COLO829 (cell line): ENCODE measurements around the gene CLIC4.

Source experiments
- DNase-seq: peaks from one replicate; pipeline ENCODE4 v3.0.0; 2012; ENCODE audit warnings: low spot score

Gene CLIC4

DNA sequence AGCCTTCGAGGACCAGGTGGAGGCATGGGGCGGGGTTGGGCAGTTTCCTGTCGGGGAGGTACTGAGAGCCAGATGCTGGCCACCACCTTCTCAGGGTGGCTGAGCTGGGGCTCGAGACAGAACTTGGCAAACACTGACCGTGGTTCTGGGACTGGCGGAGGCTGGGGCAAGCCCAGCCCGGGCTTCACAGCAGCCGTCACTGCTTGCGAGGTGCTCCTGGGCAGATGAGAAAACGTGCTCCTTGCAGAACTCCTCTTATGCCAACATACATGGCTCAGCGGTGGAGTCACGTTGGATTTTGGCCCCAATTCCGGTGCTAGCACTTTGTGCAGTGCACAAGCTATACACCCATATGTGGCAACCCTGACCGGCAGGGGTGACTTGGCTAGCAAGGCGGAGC, 115.6 kb downstream of the CLIC4 start:
- no peak for DNase-seq

DNA sequence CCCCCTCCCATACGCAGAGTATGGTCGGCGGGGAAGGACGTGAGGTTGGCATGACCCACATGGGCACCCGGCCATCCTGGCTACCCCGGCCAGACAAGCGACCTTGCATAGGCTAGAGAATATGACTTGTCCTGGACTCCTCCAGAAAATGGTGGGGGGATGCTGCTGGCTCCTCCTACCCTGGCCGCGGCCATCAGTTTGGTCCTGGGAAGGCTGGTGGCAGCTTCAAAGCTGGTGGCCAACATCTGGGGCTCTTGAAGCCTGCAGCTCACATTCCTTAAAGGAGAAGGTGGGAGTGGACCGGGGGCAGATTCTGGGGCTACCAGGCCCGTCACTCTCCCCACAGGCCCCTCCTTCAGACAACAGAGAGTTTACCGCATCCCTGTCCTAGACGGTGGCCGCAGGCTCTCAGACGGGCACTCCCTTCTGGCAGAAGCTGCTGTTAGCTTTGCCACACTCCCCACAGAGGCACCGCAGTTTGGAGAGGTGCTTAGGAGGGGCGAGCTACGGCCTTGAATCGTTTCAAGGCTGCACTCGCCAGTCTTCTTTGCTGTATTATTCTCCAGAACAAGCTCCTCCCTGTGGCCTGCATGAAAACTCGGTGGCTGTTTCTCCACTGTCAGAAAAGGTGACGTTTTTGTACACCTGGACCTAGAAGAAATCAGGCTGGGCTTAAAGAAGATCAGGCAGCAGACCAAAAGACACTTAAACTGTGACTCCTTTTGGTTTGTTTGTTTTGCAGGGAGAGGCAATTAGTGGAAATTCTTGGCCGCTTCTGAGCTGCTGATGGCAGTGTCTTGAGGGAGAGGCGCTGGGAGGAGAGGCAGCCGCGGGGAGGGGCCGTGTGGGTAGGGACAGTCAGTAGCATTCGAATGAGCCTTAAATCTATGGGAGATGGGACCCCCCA, 116.8 kb downstream of the CLIC4 start:
- DNase-seq: no peak

DNA sequence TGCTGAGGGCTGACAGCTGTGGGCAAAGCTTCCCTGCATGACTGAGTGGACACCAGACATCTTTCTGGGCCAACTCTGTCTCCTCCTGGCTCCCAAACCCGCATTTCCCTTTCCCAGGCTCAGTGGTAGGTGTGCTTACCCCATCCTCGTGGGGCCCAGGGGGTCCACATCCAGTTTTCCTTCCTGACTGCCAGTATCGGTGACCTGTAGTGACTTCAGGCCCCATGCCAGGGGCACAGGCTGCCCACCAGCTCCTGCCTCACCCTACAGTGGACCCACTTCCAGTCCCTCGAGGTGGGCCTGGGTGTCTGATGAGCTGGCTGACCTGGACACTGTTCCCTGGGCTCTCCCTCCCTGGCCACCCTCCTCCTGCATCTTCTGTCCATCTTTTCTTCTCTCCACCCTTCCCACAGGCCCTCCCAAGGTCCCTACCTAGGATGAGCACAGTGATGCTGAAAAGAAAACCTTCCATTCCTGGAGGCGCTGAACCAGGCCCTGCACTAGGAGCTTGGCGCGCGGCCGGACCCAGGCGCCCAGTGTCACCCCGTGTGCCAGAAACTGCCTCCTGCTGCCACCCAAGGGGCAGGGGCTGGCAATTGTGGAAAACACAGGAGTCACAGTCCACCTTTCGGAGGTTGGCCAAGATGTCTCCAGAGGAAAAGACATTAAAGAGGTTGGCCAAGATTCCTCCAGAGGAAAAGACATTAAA, 117.7 kb downstream of the CLIC4 start:
- no peak for DNase-seq

DNA sequence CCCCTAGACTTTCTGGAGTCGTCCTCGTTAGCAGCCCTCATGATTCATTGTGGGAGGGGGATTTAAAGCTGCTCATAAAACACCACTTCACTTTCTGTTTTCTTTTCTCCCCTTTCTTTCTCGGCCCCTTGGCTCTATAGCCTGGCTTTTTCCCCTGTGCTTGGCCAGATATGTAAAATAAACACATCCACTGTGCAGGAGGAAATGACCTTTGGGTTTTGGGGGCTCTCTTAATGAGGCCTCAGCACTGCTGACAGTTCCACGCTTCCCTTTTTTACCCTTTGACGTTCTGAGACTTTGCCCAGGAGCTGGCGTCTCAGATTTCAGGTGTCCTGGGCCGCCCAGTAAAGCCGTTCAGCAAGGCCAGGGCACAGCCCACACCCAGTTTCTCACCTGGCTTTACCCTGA, 119.1 kb downstream of the CLIC4 start:
- no peak for DNase-seq

DNA sequence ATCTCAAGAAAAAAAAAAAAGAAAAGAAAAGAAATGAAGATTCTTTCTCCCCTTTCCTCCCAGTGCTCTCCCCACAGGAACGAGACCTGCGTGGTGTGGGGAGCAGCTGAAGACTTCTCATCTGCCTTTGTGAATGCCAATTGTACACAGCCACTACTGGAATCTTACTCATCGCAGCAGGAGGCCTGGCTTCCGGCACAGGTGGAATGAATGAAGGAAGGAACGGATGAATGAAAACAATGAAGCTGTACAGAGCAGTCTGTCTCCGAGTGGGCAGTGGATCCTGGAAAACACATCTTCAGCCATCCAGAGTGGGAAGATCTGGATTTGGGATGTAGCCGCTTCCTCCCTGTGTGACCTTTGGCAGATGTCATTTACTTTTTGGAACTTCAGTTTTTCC, 119.9 kb downstream of the CLIC4 start:
- no peak for DNase-seq

DNA sequence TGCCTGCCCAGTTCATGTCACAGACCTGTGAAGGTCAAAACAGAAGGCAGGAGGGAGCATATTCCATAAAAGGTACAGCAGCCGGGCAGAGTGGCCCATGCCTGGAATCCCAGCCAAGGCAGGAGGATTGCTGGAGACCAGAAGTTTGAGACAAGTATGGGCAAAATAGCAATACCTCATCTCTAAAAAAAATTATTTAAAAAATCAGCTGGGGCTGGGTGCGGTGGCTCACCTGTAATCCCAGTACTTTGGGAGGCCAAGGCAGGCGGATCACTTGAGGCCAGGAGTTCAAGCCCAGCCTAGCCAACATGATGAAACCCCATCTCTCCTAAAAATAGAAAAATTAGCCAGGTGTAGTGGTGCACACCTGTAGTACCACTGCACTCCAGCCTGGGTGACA, 120.3 kb downstream of the CLIC4 start:
- DNase-seq: no peak

DNA sequence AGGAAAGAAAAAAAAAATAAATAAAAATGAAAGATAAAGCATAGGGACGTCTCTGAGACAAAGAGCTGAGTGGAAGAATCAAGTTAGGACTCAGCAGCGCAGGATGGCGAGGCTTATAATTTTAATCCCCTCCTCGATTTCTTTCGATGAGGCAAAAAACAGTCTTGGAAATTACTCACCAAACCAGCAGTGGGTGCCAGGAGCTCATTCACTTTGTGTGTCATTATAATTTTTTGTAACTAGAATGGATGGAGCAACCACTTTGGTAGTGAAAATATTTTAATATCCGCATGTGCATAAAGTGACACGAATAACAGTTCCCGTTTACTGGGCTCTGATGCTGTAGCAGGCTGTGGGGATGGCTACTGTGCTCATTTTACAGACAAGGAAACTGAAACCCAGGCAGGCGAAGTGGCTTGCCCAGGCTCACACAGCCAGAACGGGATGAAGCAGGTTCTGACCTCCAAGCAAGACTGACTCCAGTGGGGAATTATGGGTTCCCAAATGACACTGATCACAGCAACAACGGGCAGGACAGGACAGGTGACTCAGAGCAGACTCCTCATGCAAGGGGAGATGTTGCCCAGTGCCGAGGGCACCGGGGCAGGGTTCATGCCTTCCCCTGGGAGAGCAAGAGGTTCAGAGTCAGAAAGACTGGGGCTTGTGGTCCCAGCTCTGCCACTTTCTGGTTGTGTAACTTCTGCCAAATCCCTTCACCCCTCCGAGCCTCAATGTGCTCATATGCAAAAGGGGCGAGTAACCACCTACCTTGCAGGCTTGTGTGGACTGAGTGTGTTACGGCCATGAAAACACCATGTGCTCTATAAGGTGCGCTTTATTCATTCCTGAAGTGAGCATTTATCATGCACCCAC, 121.2 kb downstream of the CLIC4 start:
- DNase-seq: no peak

DNA sequence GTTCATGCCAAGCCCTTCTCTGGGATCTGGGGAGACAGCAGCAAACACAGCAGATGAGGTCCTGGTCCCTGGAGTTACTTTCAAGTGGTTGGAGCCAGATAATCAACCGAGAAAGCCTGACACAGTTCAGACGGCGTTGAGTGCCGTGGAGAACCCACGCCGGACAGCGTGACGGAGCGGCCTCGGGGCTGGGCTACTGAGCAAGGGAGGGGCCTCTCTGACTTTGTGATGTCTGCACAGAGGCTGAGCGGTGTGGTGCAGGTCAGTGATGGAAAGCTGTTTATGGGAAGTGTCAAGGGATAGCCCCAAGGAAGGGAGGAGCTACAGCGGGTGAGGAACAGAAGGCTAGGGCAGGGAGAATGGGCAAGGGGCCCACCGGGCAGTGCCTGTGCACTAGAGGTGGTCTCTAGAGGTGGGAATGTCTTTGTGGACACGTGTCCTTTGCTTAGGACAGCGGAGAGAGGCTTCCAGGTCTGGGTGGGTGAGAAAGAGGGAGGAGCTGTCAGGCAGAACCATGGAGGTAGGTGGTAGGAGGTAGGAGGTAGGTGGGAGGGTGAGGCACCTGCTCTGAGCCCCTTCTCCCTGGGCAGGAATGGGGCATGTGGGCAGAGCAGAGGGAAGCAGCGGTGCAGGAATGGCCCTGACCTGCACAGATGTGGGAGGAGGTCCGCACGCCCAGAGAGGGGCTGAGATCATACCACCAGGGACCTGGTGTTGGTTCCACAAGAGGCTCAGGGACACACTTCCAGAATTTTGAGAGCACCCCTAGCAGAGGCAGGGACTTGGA, 122.0 kb downstream of the CLIC4 start:
- DNase-seq: no peak

DNA sequence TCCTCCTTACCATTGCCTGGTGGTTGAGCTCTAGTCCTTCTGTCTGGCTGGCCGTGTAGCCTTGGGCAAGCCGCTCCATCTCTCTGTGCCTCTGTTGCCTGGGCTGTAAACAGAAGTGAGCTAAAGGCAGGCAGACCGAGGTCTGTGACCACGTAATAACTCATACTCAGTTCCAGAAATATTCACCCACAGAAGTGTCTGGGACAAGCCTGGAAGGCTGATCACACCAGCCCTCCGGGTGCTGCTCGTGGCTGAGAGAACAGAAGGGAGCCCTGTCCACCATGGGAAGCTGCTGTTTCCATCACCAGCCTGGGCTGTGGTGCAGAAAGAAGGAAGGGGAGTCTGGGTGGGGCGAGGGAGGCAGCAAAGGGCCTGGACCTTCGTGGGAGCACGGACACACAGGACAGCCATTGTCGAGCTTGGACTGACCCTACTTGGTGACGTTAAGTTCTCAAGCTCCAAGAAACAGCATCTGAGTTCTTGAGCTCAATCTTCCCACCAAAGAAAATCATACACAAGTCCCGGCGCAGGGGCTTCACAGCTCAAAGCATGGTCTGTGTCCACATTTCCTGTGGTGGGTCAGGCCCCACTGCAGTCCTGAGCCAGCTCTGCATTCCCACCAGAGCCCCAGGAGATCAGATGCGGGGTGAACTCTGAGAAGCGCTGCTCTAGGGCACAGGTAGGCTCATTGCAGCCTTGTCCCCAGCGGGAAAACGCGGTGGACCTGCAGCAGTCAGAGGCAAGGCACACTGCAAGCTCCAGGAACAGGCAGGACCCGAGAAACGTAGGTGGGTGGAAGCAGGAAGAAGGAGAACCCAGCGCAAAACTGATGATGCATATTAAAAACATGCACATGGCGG, 123.0 kb downstream of the CLIC4 start:
- DNase-seq: no peak

DNA sequence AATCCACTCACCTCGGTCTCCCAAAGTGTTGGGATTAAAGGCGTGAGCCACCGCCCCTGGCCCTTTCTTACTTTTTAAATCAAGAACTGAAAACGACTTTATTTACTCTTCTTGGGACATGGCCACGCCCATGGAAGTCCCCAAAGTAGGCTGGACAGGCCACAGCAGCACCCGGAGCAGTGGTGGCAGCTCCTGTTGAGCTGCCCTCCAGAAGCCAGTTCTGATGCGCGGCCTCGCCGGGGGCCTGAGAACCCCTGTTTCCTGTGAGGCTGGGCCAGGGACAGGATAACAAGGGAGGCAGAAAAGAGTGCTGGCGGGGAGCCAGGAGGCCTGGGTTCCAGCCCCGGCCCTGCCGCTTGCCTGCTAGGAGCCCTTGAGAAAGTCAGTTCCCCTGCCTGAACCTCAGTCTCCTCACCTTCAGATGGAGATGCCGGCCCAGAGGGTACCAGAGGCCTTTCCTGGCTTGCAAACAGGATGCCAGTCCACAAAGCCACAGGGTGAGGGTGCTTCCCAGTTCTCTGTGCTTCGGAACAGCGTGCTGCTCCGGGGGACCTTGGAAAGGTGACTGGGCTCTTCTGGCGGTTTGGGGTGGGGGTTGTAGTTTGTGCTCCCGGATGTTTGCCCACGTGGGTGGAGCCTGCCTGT, 125.4 kb downstream of the CLIC4 start:
- DNase-seq: no peak

DNA sequence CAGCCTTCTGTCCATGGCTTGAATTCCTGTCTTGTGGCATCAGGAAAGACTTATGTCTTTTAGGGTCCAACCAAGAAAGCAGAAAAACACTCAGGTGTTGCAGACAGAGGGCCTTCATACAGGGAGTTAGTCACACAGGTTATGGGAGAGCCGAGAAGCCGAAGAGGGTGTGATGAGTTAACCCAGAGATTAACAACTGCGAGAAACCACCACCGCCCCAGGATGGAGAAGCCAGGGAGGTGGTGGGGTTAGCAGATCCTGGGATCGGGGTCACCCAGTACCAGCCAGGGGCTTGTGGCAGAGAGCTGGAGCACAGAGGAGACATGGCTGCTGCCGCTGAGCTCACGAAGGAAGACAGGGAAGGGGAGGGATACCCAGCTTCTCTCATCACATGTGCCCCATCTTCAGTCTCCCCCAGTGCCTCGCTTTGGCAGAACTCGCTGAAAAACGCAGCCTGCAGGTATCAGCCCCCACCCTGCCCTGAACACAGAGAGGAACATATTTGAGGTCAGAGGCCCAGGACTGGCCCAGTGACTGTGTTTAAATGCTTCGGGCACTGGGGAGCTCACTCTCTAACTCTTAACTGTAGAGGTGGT, 126.2 kb downstream of the CLIC4 start:
- DNase-seq: no peak

DNA sequence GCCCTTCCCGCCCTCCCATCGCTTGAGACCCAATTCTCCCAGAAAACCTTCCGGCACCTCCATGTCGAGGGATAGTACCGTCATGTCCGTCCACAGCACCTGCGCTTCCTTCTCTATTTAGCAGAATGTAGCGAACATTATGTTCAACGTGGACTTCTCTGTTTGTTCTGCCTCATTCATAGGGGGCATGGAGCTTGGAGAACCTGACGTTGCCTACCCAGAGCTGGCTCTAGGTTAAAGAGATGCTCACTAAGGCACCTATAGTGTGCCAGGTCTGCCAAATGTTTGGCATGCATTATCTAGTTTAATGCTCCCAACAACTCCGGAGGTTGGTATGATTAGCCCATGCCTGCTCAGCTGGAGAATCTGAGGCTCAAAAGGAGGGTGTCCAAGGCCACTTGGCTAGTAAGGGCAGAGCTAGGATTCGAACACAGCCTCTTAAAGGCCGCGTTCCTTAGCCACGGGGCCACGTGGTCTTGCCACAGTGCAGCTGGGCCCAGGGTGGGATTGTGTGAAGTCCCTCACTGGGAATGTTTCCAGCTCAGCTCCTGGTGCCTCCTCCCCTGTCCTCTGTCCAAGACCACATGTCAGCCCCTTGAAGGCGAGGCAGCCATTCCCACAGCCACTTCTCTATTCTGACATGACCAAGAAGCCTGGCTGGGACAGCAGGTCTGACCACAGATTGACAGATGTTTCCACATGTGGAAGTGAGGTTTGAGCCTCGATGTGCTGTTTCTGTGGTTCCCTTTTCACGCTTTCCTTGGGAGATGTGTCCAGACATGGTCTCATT, 127.0 kb downstream of the CLIC4 start:
- DNase-seq: no peak

DNA sequence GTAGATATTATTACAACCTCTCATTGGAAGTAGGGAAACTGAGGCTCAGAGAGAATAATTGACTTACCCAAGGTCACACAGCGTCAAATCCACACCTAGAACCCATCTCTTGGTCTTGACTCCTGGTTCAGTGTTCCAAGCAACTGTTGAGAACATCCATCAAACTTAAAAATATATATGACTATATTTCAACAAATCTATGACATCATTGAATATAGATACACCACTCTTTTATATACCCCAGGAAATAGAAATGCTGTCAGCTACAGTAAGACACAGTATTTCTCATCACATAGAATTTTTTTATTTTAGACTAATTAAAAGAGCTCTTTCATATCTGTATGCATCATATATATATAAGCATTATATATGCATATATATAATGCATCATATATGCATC, 127.9 kb downstream of the CLIC4 start:
- no peak for DNase-seq

DNA sequence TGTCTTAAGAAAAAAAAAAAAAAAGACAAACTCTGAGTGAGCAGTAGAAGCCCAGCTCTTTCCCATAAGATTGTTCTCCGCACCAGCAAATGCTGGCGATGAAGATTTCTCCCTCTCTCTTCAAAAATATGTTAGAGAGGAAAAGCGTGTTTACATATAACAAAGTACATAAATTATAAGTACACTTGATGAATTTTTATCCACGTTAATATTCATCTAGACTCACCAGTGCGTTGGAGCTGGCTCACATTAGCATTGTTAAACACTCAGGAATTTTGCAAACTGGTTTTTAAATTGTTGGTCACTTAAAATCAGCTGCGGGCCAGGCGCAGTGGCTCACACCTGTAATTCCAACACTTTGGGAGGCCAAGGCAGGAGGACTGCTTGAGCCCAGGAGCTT, 128.8 kb downstream of the CLIC4 start:
- DNase-seq: no peak

DNA sequence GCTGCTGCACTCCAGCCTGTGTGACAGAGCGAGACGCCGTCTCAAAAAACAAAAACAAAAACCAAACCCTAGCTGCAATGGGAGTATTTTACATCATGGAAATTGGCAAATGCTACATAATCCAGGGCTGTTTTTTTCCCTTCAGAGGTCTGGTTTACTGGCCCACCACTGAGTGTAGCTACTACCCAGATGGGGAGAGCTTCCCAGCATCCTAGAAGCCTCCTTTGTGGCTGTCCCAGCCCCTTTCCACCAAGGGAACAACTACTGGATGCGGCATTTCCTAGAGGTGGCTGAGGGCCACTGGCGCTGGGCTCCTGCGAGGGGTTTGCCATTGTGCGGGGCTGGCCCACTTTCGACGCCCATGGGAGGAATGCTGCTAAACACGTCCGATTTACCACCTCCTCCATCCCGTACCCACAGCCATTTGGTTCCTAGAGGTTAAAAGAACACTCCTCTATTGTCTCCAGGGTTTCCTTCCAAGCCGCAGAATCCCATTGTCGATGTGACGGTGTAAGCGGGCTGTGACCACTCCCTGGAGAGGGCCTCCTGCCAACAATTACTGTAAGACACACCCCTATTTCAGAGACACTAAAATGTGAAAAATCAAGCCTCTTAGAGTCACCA, 129.5 kb downstream of the CLIC4 start:
- DNase-seq: no peak

DNA sequence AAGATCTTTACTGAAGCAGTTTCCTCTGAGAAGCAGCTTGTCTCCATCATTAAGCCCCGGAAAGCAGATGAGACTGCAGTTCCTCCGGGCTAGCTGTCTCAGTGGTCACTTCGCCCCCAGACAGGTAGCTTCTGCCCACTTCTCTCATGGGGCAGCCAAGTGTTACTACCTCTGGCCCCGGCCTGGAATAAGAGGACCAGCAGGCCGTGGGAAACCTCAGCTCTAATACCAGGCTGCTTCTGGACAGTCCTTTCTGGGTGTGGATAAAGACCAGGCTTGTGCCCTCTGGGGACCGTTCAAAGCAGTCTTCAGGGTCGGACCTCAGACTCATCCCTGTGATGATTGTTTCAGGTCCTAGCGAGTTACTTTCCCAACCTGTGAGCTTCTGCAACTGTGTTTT, 130.0 kb downstream of the CLIC4 start:
- no peak for DNase-seq

DNA sequence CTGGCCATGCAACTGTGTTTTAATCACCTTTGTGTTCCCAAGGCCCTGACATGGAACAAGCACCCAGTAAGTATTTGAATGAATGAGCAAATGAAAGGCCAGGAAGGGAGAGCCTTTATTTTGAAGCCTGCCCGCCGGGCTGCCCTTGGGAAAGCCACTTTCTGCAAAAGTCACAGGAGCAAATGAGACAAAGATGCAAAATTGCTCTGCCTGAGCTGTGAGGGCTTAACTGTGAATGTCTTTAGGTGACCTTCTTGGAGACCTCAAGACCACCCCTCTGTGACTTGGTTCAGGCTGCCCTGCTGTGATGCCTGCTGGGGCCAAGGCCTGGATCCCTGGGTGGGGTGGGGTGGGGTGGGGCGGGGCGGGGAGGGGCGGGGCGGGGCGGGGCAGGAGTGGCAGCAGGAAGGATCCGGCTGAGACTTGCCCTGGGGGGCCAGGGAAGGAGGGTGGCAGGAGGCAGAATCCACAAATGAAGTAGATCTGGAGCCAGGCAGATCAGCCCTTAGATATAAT, 130.8 kb downstream of the CLIC4 start:
- no peak for DNase-seq

DNA sequence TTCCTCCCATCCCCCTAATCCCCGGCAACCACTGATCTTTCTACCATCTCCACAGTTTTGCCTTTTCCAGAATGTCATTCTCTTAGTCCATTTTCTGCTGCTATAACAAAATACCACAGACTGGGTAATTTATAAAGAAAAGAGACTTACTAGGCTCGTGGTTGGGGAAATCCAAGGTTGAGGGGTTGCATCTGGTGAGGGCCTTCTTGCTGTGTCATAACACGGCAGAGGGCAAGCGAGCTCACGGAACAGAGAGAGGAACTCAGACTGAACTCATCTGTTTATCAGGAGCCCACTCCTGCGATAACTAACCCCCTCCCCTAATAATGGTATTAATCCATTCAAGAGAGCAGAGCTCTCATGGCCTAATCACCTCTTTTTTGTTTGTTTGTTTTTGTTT, 132.8 kb downstream of the CLIC4 start:
- DNase-seq: no peak
